DMS153 treated with DMSO at 0.1 percent for 48 hours (cell line): ENCODE measurements around the gene IFNAR1.
"Not testable (repeated sequence)": the region's sequence is repeated elsewhere in the genome, so short reads cannot be mapped to it uniquely, and the experiment has no call there.

Experiments used
- DNase-seq: peaks from one replicate; lab custom pipeline; 2025; ENCODE audit not compliant: unreplicated experiment; lab: John Stamatoyannopoulos, UW

The IFNAR1 gene

GRCh38 chr21:33339918-33340317 lies 15.1 kb downstream of the IFNAR1 start:
- DNase-seq = no peak

GRCh38 chr21:33345751-33346238 lies 21.0 kb downstream of the IFNAR1 start:
- DNase-seq = no peak

- no peak for DNase-seq
Measured at GRCh38 chr21:33348706-33349105, 23.9 kb downstream of the IFNAR1 start.

GRCh38 chr21:33350676-33351075 lies 25.9 kb downstream of the IFNAR1 start:
- DNase-seq = no peak

GRCh38 chr21:33355355-33355754 lies 30.6 kb downstream of the IFNAR1 start:
- DNase-seq = no peak

- DNase-seq = no peak
Measured at GRCh38 chr21:33355996-33356395, 31.2 kb downstream of the IFNAR1 start.

- DNase-seq = no peak
Measured at GRCh38 chr21:33357177-33357576, 32.4 kb downstream of the IFNAR1 start.

- no peak for DNase-seq
Measured at GRCh38 chr21:33359446-33359845, 34.7 kb downstream of the IFNAR1 start.

GRCh38 chr21:33360281-33360680 lies 35.5 kb downstream of the IFNAR1 start:
- no peak for DNase-seq

- peak; percentile 61 for DNase-seq
Measured at GRCh38 chr21:33360881-33361602, 36.3 kb downstream of the IFNAR1 start.

- DNase-seq = peak; percentile 85
Measured at GRCh38 chr21:33362044-33362555, 37.3 kb downstream of the IFNAR1 start.

- not testable (repeated sequence) for DNase-seq
Measured at GRCh38 chr21:33363911-33364609, 39.3 kb downstream of the IFNAR1 start.

GRCh38 chr21:33364830-33365229 lies 40.1 kb downstream of the IFNAR1 start:
- DNase-seq = no peak

- DNase-seq = no peak
Measured at GRCh38 chr21:33367309-33367973, 42.7 kb downstream of the IFNAR1 start.

- no peak for DNase-seq
Measured at GRCh38 chr21:33368124-33368523, 43.4 kb downstream of the IFNAR1 start.

GRCh38 chr21:33368576-33368975 lies 43.8 kb downstream of the IFNAR1 start:
- no peak for DNase-seq

GRCh38 chr21:33369586-33369985 lies 44.8 kb downstream of the IFNAR1 start:
- no peak for DNase-seq

- DNase-seq = no peak
Measured at GRCh38 chr21:33370305-33370704, 45.5 kb downstream of the IFNAR1 start.

- no peak for DNase-seq
Measured at GRCh38 chr21:33371366-33371765, 46.6 kb downstream of the IFNAR1 start.

- no peak for DNase-seq
Measured at GRCh38 chr21:33372582-33372981, 47.8 kb downstream of the IFNAR1 start.

- DNase-seq = no peak
Measured at GRCh38 chr21:33373451-33373850, 48.7 kb downstream of the IFNAR1 start.

- no peak for DNase-seq
Measured at GRCh38 chr21:33374080-33374449, 49.3 kb downstream of the IFNAR1 start.
